ENCODE data around the gene CADM2. TPM values are rescaled to one million over a fixed set of nuclear protein-coding genes. Genes with fewer than 3 reads are reported as not detected.

CADM2 gene
- total RNA-seq, 1 experiment from 2014 or later, result not detected

DNA sequence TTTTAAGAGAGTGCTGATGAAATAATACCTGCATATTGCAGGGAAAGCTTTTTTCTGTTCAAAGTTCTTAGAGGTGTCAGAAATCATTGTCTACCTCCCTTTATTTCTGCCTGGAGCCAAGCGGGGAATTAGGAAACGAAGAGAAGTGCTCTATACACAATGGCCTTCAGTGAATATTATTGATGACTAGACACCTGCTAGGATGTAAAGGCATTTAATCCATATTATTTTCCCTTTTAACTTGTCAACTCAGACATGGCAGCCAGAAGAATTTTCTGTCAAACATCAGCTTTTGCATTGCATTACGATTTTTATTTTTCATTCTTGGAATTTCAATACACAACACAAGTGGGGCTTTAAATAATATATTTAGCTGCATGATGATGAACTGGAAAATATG lies 24.7 kb downstream of the CADM2 start:
- H3K27me3 Mint-ChIP-seq (ENCODE audit: insufficient read depth, unreplicated experiment), result peaks cover 60% of the 10 kb centered on the region
- H3K4me3 Mint-ChIP-seq (ENCODE audit: unreplicated experiment), result no peak overlapping the region
- TF ChIP-seq, protein P1, sequence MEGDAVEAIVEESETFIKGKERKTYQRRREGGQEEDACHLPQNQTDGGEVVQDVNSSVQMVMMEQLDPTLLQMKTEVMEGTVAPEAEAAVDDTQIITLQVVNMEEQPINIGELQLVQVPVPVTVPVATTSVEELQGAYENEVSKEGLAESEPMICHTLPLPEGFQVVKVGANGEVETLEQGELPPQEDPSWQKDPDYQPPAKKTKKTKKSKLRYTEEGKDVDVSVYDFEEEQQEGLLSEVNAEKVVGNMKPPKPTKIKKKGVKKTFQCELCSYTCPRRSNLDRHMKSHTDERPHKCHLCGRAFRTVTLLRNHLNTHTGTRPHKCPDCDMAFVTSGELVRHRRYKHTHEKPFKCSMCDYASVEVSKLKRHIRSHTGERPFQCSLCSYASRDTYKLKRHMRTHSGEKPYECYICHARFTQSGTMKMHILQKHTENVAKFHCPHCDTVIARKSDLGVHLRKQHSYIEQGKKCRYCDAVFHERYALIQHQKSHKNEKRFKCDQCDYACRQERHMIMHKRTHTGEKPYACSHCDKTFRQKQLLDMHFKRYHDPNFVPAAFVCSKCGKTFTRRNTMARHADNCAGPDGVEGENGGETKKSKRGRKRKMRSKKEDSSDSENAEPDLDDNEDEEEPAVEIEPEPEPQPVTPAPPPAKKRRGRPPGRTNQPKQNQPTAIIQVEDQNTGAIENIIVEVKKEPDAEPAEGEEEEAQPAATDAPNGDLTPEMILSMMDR (IDR thresholded peaks at IDR 0.05; ENCODE audit: unreplicated experiment), result no peak
- no peak for DNase-seq (ENCODE audit: unreplicated experiment)
- ChIA-PET POLR2A (no interaction called here), CTCF (no interaction called here)
- no peaks in the 10 kb centered on the region for H3K4me1 Mint-ChIP-seq (ENCODE audit: insufficient read depth, unreplicated experiment)
- H3K27ac Mint-ChIP-seq (ENCODE audit: low read depth, unreplicated experiment), result no peak overlapping the region
- BruUV-seq (replicated peaks), result no TSS peak
- no peaks in the 10 kb centered on the region for H3K9me3 Mint-ChIP-seq (ENCODE audit: unreplicated experiment)
- intact Hi-C loops (cut with micrococcal nuclease), result no loop called here
- H3K36me3 Mint-ChIP-seq (ENCODE audit: insufficient read depth, unreplicated experiment), result no peaks in the 10 kb centered on the region

DNA sequence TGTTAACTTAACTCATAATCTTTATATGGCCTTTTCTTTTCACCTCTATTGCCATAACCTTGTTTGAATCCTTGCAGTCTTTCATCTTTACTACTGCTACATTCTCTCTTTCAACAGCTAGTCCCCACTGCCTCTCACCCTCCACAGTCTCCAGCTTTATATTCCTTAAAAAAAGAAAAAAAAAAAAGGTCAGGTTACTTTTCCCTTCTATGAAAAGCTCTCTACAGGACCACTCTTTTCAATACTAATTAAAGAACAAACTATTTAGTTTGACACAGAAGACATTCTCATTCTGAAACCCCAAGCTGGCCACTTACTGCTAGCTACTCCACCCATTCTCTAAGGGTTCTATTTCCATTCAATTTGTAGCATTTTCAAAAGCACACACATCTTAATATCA lies 25.6 kb downstream of the CADM2 start:
- Mint-ChIP-seq H3K36me3 (ENCODE audit: insufficient read depth, unreplicated experiment) (no peaks in the 10 kb centered on the region), H3K27ac (ENCODE audit: low read depth, unreplicated experiment) (no peak overlapping the region), H3K4me1 (ENCODE audit: insufficient read depth, unreplicated experiment) (no peaks in the 10 kb centered on the region), H3K9me3 (ENCODE audit: unreplicated experiment) (no peaks in the 10 kb centered on the region), H3K27me3 (ENCODE audit: insufficient read depth, unreplicated experiment) (peaks cover 67% of the 10 kb centered on the region), H3K4me3 (ENCODE audit: unreplicated experiment) (no peak overlapping the region)
- POLR2A ChIA-PET, result no interaction called here
- DNase-seq (ENCODE audit: unreplicated experiment), result no peak
- BruUV-seq (replicated peaks), result no TSS peak
- intact Hi-C loops (cut with micrococcal nuclease), result no loop called here
- TF ChIP-seq, protein P1 (IDR thresholded peaks at IDR 0.05; ENCODE audit: unreplicated experiment), result no peak
- CTCF ChIA-PET, result interaction anchor here (0.6 kb wide), 1 partner anchor 437 kb away, joined by 5 read pairs; no protein-coding TSS in a partner anchor

DNA sequence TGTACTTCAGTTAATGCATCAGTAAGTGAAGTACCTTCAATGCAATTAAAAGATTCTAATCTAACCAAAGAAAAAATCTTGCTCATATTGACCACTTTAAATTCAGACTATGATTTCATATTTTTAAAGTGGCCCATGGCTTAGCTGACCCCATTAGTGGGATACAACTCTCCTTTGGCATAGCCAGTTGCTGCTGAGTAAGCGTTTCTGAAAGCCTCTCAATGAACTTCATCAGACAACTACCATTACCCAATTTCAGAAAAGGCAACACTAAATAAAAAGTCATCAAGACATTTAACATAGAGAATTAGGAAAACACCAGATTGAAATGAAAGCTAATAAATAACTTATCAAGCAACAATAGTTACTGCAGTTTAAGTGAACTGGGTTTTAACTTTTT lies 27.0 kb downstream of the CADM2 start:
- no peak overlapping the region for H3K4me3 Mint-ChIP-seq (ENCODE audit: unreplicated experiment)
- intact Hi-C loops (cut with micrococcal nuclease), result no loop called here
- ChIA-PET POLR2A (no interaction called here), CTCF (no interaction called here)
- no peak for DNase-seq (ENCODE audit: unreplicated experiment)
- H3K4me1 Mint-ChIP-seq (ENCODE audit: insufficient read depth, unreplicated experiment), result no peaks in the 10 kb centered on the region
- H3K36me3 Mint-ChIP-seq (ENCODE audit: insufficient read depth, unreplicated experiment), result no peaks in the 10 kb centered on the region
- peaks cover 55% of the 10 kb centered on the region for H3K27me3 Mint-ChIP-seq (ENCODE audit: insufficient read depth, unreplicated experiment)
- H3K9me3 Mint-ChIP-seq (ENCODE audit: unreplicated experiment), result no peaks in the 10 kb centered on the region
- TF ChIP-seq, protein P1 (IDR thresholded peaks at IDR 0.05; ENCODE audit: unreplicated experiment), result no peak
- no TSS peak for BruUV-seq (replicated peaks)
- no peak overlapping the region for H3K27ac Mint-ChIP-seq (ENCODE audit: low read depth, unreplicated experiment)

DNA sequence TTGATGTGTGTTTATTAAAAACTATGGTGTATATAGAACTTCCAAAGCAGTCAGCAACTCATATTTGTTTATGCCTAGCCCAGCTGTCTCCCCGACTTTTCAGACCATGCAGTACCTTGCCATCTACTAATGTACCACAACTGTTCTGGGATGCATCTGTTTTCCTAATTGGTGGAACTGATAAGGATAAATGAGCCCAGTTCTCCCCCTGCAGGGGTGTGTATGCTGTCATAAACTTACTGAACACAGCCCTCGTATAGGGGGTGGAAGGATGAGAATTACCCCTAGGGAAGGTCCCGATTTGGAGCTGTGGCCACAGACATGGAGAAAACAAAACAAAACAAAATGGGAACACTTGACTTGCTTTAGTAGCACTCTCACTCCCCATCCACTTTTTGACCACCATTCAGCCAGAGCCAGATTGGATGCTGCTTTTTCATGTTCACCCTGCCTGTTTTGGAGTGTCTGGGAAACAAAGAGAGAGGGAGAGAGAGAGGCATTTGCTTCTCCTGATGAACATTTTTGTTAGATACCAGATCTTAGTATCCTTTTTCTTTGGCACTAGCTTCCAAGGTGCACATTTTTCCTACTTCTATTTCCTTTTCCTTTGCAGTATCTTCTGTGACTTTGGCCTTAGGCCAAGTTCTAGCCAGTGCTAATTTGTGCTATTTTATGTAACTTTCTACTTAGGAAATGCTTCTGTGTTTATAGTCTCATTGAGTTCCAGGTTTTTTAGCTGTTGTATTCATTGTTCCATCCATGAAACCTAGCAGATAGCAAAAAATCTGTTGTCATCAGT lies 29.1 kb downstream of the CADM2 start:
- Mint-ChIP-seq H3K9me3 (ENCODE audit: unreplicated experiment) (no peaks in the 10 kb centered on the region), H3K36me3 (ENCODE audit: insufficient read depth, unreplicated experiment) (no peaks in the 10 kb centered on the region), H3K27ac (ENCODE audit: low read depth, unreplicated experiment) (no peak overlapping the region), H3K27me3 (ENCODE audit: insufficient read depth, unreplicated experiment) (peaks cover 61% of the 10 kb centered on the region), H3K4me1 (ENCODE audit: insufficient read depth, unreplicated experiment) (no peaks in the 10 kb centered on the region), H3K4me3 (ENCODE audit: unreplicated experiment) (no peak overlapping the region)
- intact Hi-C loops (cut with micrococcal nuclease), result no loop called here
- ChIA-PET POLR2A (no interaction called here), CTCF (no interaction called here)
- no TSS peak for BruUV-seq (replicated peaks)
- no peak for DNase-seq (ENCODE audit: unreplicated experiment)
- TF ChIP-seq, protein P1 (IDR thresholded peaks at IDR 0.05; ENCODE audit: unreplicated experiment), result no peak

All from MCF 10A (cell line).